NOMO-1 (cell line): ENCODE data around the gene CERKL.

ENCODE experiments used
- DNase-seq, 2 experiments: peaks; one replicate each; lab custom pipeline; 2025; ENCODE audit not compliant: unreplicated experiment in 2 of 2; lab: John Stamatoyannopoulos, UW

CERKL gene

GRCh38 chr2:181678861-181679543 is 22.1 kb upstream of the CERKL start:
- DNase-seq, result no peak

GRCh38 chr2:181677912-181678586 is 21.1 kb upstream of the CERKL start:
- DNase-seq, result peak; percentile 26 to 28

GRCh38 chr2:181675254-181675653 is 18.3 kb upstream of the CERKL start:
- DNase-seq, result no peak

DNA sequence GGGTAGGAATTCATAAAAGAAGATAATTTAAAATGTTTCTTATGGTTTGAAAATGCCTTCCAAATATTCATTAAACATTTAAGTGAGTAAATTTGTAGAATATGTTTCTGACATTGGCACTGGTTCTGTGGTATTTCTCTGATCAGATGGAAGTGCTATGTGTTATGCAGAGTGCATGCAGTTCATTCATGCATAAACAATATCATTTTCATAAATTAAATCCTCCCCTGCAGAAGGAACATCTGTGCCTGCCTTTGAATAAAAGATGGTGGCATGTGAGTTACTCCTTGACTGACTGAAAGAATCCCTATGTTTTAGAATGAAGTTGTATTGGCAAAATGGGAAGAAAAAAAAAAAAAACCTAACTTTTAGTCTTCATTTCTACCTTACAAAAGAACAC is 17.6 kb upstream of the CERKL start:
- DNase-seq, result no peak

DNA sequence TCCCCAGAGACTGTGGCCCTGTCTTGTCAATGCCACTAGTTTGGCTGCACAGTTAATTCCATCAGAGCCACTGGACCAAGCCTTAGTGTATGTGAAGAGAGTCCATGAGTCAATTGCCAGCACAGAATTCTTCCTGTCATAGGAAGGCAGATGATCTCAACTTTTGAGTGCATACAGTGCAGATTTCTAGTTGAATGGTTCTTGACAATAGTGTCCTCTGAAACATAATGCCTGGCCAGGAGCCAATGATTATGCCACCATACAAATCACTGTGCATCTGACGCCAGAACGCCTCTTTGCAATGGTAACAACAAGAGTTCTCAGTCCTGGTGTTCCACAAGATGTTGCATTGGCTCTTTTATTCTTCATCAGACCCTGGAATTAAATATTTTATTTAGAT is 16.3 kb upstream of the CERKL start:
- DNase-seq, result no peak

DNA sequence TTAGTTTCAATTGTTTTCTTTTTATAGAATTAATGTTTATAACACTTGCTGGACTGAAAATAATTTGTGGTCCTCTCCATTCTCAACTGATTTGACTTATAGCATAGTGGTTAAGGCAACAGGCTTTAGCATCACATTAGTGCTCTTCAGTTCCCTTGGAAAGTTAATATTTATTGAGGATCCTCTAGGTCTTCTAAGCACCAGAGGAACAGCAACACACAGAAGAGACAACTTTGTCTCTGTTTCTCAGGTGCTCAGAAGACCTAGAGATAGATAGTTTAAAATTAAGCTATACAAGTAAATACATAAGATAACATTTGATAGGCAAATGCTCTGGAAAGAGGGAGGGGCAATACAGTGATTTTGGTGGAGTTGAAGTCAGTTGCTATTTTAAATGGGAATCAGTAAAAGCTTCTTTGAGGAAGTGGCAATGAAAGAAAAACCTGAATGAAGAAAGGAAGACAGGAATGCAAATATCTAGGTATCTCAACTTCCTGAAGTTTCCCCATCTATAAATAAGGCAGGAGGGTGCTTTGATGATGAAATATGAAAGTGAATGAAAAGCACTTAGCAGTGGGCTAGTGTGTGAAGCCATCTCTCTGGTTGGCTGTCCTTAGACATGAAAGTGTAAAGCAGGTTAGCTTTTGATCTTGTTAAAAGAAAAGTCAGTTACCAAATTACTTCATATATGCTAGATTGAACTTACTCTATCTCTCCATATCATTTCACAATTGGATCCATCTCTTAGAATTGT is 15.5 kb upstream of the CERKL start:
- no peak for DNase-seq

- DNase-seq, result no peak
Observed at GRCh38 chr2:181670632-181671031, 13.7 kb upstream of the CERKL start.

- no peak for DNase-seq
Observed at GRCh38 chr2:181667234-181667633, 10.3 kb upstream of the CERKL start.

GRCh38 chr2:181662287-181662686 is 5.4 kb upstream of the CERKL start:
- no peak for DNase-seq

DNA sequence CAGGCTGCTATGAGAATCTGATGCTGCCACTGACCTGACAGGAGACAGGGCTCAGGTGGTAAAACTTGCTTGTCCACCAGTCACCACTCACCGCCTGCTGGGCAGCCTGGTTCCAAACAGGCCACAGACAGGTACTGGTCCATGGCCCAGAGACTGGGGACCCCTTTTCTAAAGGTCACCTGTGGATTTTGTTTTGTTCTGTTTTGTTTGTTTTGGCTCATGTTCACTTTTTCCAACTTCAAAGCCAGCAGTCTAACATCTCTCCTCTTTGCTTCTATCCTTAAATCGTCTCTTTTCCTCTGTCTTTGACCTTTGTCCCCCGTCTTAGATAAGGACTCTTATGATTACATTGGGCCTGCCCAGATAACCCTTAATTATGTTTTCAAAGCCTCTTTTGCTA is 3.3 kb upstream of the CERKL start:
- DNase-seq, result no peak

- DNase-seq, result no peak
Observed at GRCh38 chr2:181658444-181658843, 1.5 kb upstream of the CERKL start.

DNA sequence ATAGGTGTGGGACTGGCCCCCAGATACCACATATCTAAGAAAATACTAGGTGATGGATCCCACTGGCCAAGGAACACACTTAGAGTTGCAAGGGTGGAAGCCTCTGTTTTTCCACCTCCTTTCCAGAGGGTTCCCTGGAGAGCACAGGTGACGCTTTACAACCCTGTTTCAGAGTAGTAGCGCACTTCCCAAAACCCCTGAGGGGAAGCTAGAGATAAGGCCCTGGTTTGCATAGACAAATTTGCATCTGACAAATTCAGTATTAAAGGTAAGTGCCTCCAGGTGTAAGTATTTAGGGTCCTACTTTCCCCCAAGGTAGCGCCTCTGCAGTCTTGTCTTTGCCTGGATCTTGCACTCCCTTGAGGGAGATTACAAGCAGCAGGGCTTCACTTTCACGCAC is 474 bp upstream of the CERKL start:
- no peak for DNase-seq

- no peak for DNase-seq
Observed at GRCh38 chr2:181655519-181655918, 1.4 kb downstream of the CERKL start.

DNA sequence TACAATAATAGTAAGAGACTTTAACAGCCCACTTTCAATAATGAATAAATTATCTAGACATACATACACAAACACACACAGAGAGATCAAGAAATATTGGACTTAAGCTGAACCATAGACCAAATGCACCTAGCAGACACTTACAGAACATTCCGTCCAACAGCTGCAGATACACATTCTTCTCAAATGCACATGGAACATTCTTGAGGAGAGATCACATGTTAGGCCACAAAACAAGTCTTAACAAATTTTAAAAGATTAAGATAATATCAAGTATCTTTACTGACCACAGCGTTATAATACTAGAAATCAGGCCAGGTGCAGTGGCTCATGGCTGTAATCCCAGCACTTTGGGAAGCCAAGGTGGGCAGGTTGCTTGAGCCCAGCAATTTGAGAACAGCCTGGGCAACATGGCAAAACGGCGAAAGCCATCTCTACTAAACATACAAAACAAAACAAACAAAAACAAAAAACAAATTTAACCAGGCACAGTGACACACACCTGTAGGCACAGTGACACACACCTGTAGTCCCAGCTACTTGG is 7.4 kb downstream of the CERKL start:
- no peak for DNase-seq

DNA sequence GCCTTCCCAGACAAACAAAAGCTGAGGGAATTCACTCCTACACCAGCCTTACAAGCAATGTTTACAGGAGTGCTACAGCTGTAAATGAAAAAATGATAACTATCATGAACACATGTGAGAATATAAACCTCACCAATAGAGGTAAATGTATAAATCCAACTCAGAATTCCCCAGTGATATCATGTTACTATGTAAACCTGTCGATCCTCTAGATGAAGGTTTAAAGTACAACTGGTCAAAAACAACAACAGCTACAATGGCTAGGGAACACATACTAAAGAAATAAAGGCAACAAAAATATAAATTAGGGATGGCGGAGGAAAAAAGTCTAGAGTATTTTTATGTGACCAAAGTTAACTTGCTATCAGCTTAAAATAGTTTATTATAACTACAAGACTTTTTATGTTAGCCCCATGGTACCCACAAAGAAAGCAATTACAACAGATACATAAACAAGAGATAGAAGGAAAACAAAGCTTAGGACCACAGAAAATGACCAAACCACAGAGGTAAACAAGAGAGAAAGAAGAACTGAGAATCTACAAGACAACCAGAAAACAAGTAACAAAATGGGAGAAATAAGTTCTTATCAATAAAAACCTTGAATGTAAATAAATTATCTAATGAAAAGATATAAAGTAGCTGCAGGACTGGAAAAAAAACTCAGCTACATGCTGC is 8.3 kb downstream of the CERKL start:
- DNase-seq, result no peak

- no peak for DNase-seq
Observed at GRCh38 chr2:181646415-181646987, 10.4 kb downstream of the CERKL start.

- no peak for DNase-seq
Observed at GRCh38 chr2:181643151-181643550, 13.8 kb downstream of the CERKL start.

DNA sequence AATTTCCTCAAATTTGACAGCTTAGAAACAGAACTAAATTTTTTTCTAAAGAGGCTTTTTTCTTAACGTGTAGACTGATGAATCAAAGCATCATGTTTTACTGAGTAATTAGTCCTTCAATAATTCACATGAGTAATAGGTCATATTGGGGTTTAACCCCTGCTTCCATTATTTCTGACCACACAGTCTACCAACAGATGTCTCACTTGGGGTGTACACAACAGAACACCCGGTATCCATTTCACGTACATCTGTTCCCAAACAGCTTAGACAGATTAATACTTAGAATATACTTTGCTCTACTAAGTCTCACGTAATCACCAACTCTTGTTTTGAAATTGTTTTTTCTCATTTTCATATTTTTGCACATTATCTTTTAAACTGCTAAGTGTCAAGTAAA is 14.8 kb downstream of the CERKL start:
- DNase-seq, result no peak

GRCh38 chr2:181639686-181640085 is 17.2 kb downstream of the CERKL start:
- DNase-seq, result no peak

DNA sequence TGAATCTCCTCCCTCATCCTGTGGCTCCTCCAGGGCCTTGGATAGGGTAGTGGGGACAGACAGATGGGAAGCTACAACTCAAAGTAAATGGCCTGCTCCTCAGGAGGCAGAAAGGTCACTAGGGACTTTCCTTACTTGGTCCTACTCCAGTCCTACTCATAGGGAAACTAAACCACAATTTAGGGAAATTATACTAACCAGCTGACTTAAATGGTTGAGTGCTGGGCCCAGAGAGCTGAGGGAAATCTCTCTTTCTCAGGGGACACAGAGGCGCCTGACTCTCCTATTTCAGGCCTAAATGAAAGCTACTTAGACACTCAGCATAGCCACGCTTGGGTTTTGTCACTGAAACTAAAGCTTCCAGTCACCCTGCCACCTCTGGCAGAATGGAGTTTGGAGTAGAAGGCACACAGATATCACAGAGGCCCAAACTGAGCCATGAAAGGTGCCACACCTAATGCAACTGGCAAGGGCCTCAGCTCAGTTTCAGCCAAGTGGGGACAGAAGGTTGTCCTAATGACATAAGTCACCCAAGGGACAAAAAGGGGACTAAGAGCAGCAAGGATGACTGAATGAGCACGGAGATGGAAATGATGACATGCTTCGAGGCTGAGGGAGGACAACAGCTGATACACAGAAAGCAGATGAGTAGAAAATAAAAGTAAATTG is 24.0 kb downstream of the CERKL start:
- no peak for DNase-seq
